ENCODE data around the gene TEKTIP1. TPM values are rescaled to one million over a fixed set of nuclear protein-coding genes. Genes with fewer than 3 reads are reported as not detected.

Gene TEKTIP1
- total and polyA plus RNA-seq, 2 of the 4 experiments (the other 2 are of a cell fraction): not detected

GRCh38 chr19:3554254-3555083 lies 15.5 kb downstream of the TEKTIP1 start (continued):
- no peak for TF ChIP-seq MAZ (IDR thresholded peaks at IDR 0.05; ENCODE audit: borderline replicate concordance, low read depth, low read length)

GRCh38 chr19:3555653-3556422 lies 16.9 kb downstream of the TEKTIP1 start:
- Histone ChIP-seq H4K5ac (ENCODE audit: low read depth, low read length) (no peak overlapping the region), H3K9me3 (ENCODE audit: control insufficient read depth, insufficient read depth, low read length) (no peaks in the 10 kb centered on the region), H3K79me1 (ENCODE audit: low read depth in 1 of 2, low read length in 2 of 2) (peaks cover 33 to 50% of the 10 kb centered on the region in 2 experiments), H3K4me1 (ENCODE audit: control insufficient read depth, insufficient read depth, low read length) (peaks cover 16% of the 10 kb centered on the region), H4K20me1 (ENCODE audit: insufficient read depth, low read length) (peaks cover 30% of the 10 kb centered on the region), H3K9me1 (ENCODE audit: insufficient read depth, low read length) (0 out of 2 replicates have a peak, but pooled peaks cover 4% of the 10 kb centered on the region), H3K23ac (ENCODE audit: low read depth, low read length) (peak overlapping the region; percentile 96), H3K36me3 (ENCODE audit: control insufficient read depth, insufficient read depth, low read length) (peaks cover under 1% of the 10 kb centered on the region; the same call in 1 of the 2 replicates), H3K27ac (ENCODE audit: insufficient read depth, low read length) (no peak overlapping the region; the same call in 1 of the 2 replicates), H2AFZ (replicated peaks; ENCODE audit: low read length, poor library complexity) (peak overlapping the region; percentile 75), H3K27me3 (ENCODE audit: control insufficient read depth, insufficient read depth, low read length) (no peaks in the 10 kb centered on the region), H3K4ac (ENCODE audit: low read depth, low read length) (no peak overlapping the region; the same call in 1 of the 2 replicates), H2BK5ac (ENCODE audit: low read depth, low read length, poor library complexity, severe bottlenecking) (no peak overlapping the region), H2AK5ac (ENCODE audit: low read depth, low read length) (peak overlapping the region; percentile 74), H2AK9ac (replicated peaks; ENCODE audit: low read depth, low read length, poor library complexity) (peak overlapping the region; percentile 95), H3K4me3 (ENCODE audit: insufficient read depth, low read depth, low read length) (peak overlapping the region; percentile 95), H3K4me2 (ENCODE audit: low read depth, low read length) (peak overlapping the region; percentile 84), H2BK20ac (ENCODE audit: low read depth, low read length) (no peak overlapping the region), H3K14ac (replicated peaks; ENCODE audit: low read depth, low read length) (no peak overlapping the region), H2BK120ac (ENCODE audit: low read depth, low read length) (no peak overlapping the region), H3K18ac (ENCODE audit: low read depth, low read length) (no peak overlapping the region), H4K8ac (ENCODE audit: low read depth in 2 of 2, low read length in 2 of 2) (no peak overlapping the region), H4K91ac (ENCODE audit: insufficient read depth, low read depth, low read length) (no peak overlapping the region), H2BK15ac (ENCODE audit: low read depth, low read length) (no peak overlapping the region), H3K9ac (ENCODE audit: low read depth, low read length) (peak overlapping the region; percentile 84), H3K56ac (ENCODE audit: extremely low read depth, insufficient read depth, low read length) (no peak overlapping the region)
- BruUV-seq (replicated peaks): no TSS peak
- DNase-seq (no peak), ATAC-seq (ENCODE audit: low read depth) (no peak)
- dilution Hi-C loops (cut with HindIII; ENCODE audit: low sequenced_read_pairs, unreplicated experiment): no loop called here
- intact Hi-C loops (cut with micrococcal nuclease): no loop called here
- WGBS, 2 experiments (ENCODE audit: extremely low coverage in 2 of 2, insufficient read length in 1 of 2): 79% methylated on average over 5 of the region's 15 CpGs; no CpG with 5 or more reads in 1 of the 2 experiments
- in situ Hi-C loops (cut with MboI; ENCODE audit: low sequenced_read_pairs): no loop called here
- POLR2A ChIA-PET (ENCODE audit: unreplicated experiment): no interaction called here
- TF ChIP-seq RFX5 (IDR thresholded peaks at IDR 0.05; ENCODE audit: low read depth, low read length) (no peak), ELK1 (IDR thresholded peaks at IDR 0.05; ENCODE audit: borderline replicate concordance, low read depth, low read length) (no peak), MXI1 (IDR thresholded peaks at IDR 0.05; ENCODE audit: borderline replicate concordance, low read depth, low read length) (no peak), FOS (IDR thresholded peaks at IDR 0.05; ENCODE audit: low read depth, low read length) (no peak), MAZ (IDR thresholded peaks at IDR 0.05; ENCODE audit: borderline replicate concordance, low read depth, low read length) (no peak), BHLHE40 (IDR thresholded peaks at IDR 0.05; ENCODE audit: low read depth, low read length) (no peak), POLR2A (IDR thresholded peaks at IDR 0.05; ENCODE audit: low read depth, low read length) (no peak), NFE2L2 (IDR thresholded peaks at IDR 0.05; ENCODE audit: low read depth, low read length) (no peak), RCOR1 (IDR thresholded peaks at IDR 0.05; ENCODE audit: insufficient replicate concordance, low read length) (no peak)
- CTCF ChIA-PET: interaction anchor here (0.7 kb wide), 1 partner anchor 11 kb away, joined by 3 read pairs; no protein-coding TSS in a partner anchor

All from IMR-90 (cell line).